D721Med (cell line): Measurements from ENCODE around the gene ADAM33.

Experiments used
- DNase-seq: peaks from one replicate; pipeline ENCODE4 v3.0.0; 2011; ENCODE audit warnings: low spot score; ENCODE audit not compliant: insufficient read length
- FAIRE-seq: peaks from 2 replicates; lab custom pipeline; 2011; peaks lifted over from hg19 to GRCh38; lab: Jason Lieb, UNC
- CTCF ChIP-seq: IDR thresholded peaks from 2 replicates; pipeline ENCODE4 v1.5.1; 2012; ENCODE audit warnings: mild to moderate bottlenecking, control low read depth; ENCODE audit not compliant: insufficient read depth; ENCODE audit errors: missing control alignments

The ADAM33 gene

GRCh38 chr20:3710011-3710466 is 28.2 kb upstream of the ADAM33 start:
- DNase-seq (no peak), FAIRE-seq (no peak)
- no peak for TF ChIP-seq CTCF

DNA sequence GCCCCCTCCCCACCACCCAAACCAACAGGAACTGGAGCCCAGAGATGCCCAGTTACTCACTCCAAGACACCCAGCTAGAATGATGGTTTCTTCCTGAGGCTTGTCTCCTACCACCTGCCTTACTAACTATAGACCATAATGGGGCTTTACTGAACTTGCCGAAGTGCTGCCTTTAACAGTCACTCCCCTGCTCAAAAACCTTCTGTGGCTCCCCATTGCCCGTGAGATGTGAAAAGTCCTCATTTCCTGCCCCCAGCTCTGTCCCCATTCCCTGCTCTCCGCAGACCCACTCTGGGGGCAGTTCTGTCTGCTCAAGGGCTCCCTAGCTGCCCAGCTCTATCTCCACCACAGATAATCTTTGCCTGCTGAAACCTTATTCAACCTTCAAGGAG is 25.7 kb upstream of the ADAM33 start:
- no peak for TF ChIP-seq CTCF
- FAIRE-seq (no peak), DNase-seq (no peak)

GRCh38 chr20:3706774-3707507 is 25.1 kb upstream of the ADAM33 start:
- DNase-seq (no peak), FAIRE-seq (no peak)
- no peak for TF ChIP-seq CTCF

GRCh38 chr20:3705970-3706739 is 24.3 kb upstream of the ADAM33 start:
- no peak for DNase-seq
- no peak for FAIRE-seq
- TF ChIP-seq CTCF = no peak

DNA sequence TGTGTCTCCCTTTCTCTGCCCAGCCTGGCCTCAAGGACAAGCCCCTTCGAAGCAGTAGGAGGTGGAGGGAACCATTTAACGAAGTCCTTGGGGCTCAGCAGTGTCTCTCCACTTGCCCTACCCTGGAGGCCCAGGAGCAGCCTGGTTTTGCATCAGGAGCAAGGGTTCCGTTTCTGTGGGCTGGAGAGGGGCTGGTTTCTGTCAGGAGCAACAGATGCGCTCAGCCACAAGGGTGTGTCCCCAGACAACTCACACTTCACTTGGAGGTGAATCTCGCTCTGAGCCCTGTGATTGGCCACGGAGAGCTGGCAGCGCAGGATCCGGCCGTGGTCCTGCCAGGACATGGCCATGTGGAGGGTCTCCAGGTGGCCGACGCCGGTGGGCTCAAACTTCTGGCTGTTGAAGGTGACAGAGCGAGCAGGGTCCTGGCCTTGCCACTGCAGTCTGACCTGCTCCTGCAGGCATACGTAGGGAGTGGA is 23.7 kb upstream of the ADAM33 start:
- FAIRE-seq (no peak), DNase-seq (no peak)
- no peak for TF ChIP-seq CTCF

DNA sequence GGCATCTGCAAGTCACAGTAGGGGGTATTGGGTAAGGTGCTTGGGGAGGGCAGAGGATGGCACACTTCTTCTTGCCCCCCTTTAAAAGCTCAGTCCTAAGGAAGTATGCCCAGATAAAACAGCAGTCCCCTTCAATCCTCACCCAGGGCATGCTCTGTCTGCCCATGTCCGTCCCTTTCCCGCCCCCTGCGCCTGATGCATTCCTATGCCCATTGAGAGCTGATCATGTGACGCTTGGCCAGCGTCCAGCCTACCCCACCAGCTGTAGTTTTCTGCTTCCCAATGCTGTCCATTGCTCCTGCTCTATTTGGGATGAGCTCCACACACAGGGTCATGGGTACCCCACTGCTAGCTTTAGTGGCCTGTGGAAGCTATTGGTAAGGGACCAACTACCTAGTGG is 22.3 kb upstream of the ADAM33 start:
- no peak for TF ChIP-seq CTCF
- DNase-seq (no peak), FAIRE-seq (no peak)
